ENCODE measurements around the gene CFAP20. TPM values are rescaled to one million over a fixed set of nuclear protein-coding genes. Genes with fewer than 3 reads are reported as not detected.

Gene CFAP20
- total RNA-seq, 1 experiment from 2014 or later, result 36.9 TPM

DNA sequence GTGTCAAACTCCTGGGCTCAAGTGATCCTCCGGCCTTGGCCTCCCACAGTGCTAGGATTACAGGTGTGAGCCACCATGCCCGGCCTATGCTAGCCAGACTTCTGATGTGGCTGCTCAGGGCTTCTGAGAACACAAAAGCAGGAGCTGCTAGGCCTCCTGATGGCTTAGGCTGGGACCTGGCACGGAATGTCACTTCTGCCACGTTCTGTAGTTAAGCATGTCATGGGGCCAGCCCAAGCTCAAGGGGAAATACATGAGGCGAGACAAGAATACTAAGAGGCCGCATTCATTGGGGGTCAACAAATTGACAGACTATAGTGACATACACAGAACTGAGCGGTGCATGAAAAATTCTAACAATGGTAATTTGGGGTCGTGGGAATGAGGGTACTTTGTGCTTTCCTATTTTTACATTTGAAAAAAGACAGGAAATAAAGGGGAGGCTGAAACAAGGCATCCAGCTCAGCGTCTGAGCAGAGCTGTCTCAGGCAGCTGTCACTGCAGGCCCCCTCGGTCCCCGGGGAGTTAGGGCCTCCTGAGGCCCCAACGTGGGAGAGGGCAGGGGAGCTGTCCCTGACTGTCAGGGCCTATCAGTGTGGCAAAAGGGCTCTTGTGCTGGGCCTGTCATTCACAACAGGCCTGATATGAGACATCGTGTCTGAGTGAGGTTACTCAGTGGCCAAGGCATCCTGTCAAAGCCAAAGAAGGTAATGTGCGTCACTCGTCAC is 26.4 kb downstream of the CFAP20 start:
- no peak overlapping the region for H3K4me3 Mint-ChIP-seq (ENCODE audit: unreplicated experiment)
- H3K36me3 Mint-ChIP-seq (ENCODE audit: insufficient read depth, unreplicated experiment), result no peaks in the 10 kb centered on the region
- POLR2A ChIA-PET, result no interaction called here
- H3K4me1 Mint-ChIP-seq (ENCODE audit: insufficient read depth, unreplicated experiment), result peaks cover 11% of the 10 kb centered on the region
- CTCF ChIA-PET, result no interaction called here
- intact Hi-C loops (cut with micrococcal nuclease), result no loop called here
- no TSS peak for BruUV-seq (replicated peaks)
- no peak for DNase-seq (ENCODE audit: unreplicated experiment)
- TF ChIP-seq, protein P1, sequence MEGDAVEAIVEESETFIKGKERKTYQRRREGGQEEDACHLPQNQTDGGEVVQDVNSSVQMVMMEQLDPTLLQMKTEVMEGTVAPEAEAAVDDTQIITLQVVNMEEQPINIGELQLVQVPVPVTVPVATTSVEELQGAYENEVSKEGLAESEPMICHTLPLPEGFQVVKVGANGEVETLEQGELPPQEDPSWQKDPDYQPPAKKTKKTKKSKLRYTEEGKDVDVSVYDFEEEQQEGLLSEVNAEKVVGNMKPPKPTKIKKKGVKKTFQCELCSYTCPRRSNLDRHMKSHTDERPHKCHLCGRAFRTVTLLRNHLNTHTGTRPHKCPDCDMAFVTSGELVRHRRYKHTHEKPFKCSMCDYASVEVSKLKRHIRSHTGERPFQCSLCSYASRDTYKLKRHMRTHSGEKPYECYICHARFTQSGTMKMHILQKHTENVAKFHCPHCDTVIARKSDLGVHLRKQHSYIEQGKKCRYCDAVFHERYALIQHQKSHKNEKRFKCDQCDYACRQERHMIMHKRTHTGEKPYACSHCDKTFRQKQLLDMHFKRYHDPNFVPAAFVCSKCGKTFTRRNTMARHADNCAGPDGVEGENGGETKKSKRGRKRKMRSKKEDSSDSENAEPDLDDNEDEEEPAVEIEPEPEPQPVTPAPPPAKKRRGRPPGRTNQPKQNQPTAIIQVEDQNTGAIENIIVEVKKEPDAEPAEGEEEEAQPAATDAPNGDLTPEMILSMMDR (IDR thresholded peaks at IDR 0.05; ENCODE audit: unreplicated experiment), result no peak
- H3K27ac Mint-ChIP-seq (ENCODE audit: low read depth, unreplicated experiment), result no peak overlapping the region
- no peaks in the 10 kb centered on the region for H3K27me3 Mint-ChIP-seq (ENCODE audit: insufficient read depth, unreplicated experiment)
- H3K9me3 Mint-ChIP-seq (ENCODE audit: unreplicated experiment), result no peaks in the 10 kb centered on the region

DNA sequence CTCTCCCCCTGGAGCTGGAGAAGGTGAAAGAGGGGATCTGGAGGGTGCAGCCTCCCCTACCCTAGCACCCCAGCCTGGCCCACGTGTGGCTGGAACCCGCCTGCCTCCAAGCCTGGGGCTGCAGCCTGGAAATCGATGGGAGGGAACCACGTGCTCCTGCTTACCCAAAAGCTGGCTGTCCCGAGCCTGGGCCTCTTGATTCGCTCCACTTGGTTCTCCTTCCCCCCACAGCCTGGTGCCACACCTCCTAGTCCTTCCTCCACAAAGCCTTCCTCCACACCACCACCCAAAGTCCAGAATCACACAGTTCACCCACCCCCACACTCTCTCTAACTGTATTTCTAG is 29.3 kb downstream of the CFAP20 start:
- Mint-ChIP-seq H3K9me3 (ENCODE audit: unreplicated experiment) (no peaks in the 10 kb centered on the region), H3K27me3 (ENCODE audit: insufficient read depth, unreplicated experiment) (no peaks in the 10 kb centered on the region), H3K27ac (ENCODE audit: low read depth, unreplicated experiment) (no peak overlapping the region), H3K36me3 (ENCODE audit: insufficient read depth, unreplicated experiment) (no peaks in the 10 kb centered on the region), H3K4me1 (ENCODE audit: insufficient read depth, unreplicated experiment) (peaks cover 12% of the 10 kb centered on the region), H3K4me3 (ENCODE audit: unreplicated experiment) (no peak overlapping the region)
- TF ChIP-seq, protein P1 (IDR thresholded peaks at IDR 0.05; ENCODE audit: unreplicated experiment), result no peak
- ChIA-PET CTCF (interaction anchor here (1.1 to 1.2 kb wide), 3 partner anchors 27 to 501 kb away, joined by 3 read pairs; no protein-coding TSS in a partner anchor), POLR2A (no interaction called here)
- no peak for DNase-seq (ENCODE audit: unreplicated experiment)
- intact Hi-C loops (cut with micrococcal nuclease), result no loop called here
- no TSS peak for BruUV-seq (replicated peaks)

DNA sequence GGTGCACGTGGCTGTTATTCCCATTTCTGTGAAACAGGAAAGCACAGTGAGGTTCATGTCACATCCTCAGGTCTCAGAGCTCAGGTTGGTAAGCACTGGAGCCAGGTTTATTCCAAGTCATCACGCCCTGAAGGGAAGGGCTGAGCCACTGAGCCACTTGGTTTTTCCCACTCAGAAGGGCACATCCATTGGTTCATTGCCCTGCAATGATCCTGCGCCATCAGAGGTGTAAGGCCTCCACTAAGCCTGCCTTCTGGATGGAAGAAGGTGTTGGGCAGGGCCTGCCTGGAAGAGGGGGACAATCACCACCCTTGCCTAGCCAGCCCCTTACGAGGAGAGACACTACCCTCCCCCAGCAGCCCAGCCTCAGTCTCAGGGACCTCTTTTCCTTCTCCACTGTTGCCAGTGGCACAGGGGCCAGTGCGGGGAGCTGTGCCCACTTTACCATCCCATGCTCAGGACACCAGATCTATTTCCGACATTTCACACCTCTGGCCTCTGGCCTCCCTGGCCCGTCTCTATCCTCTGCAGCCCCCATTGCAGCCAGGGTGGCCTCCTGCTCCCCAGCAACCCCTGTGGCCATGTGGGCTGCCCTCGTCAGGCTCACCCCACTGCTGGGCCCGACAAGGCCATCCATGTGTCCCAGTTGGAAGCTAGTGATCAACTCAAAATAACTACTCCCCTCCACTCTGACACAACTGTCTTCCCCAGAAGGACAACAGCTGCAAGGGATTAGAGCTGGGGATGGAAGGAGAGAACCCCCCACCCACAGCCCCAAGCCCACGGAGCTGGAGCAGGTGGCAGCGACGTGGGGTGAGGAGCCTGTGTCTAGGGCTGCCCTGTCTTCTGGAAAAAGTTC is 29.9 kb downstream of the CFAP20 start:
- no peak for DNase-seq (ENCODE audit: unreplicated experiment)
- H3K27me3 Mint-ChIP-seq (ENCODE audit: insufficient read depth, unreplicated experiment), result no peaks in the 10 kb centered on the region
- no peak overlapping the region for H3K27ac Mint-ChIP-seq (ENCODE audit: low read depth, unreplicated experiment)
- no peak overlapping the region for H3K4me3 Mint-ChIP-seq (ENCODE audit: unreplicated experiment)
- ChIA-PET CTCF (interaction anchor here (0.6 to 1.2 kb wide), 5 partner anchors 27 to 501 kb away, joined by 3 to 4 read pairs (median 3); no protein-coding TSS in a partner anchor), POLR2A (no interaction called here)
- no peaks in the 10 kb centered on the region for H3K9me3 Mint-ChIP-seq (ENCODE audit: unreplicated experiment)
- no peaks in the 10 kb centered on the region for H3K36me3 Mint-ChIP-seq (ENCODE audit: insufficient read depth, unreplicated experiment)
- BruUV-seq (replicated peaks), result no TSS peak
- intact Hi-C loops (cut with micrococcal nuclease), result no loop called here
- peaks cover 12% of the 10 kb centered on the region for H3K4me1 Mint-ChIP-seq (ENCODE audit: insufficient read depth, unreplicated experiment)
- TF ChIP-seq, protein P1 (IDR thresholded peaks at IDR 0.05; ENCODE audit: unreplicated experiment), result no peak
